Stimulated activated naive CD4-positive, alpha-beta T cell (primary cell): ENCODE measurements around the gene PEBP1.

Experiments
- DNase-seq, 6 experiments: peaks; one replicate each; lab custom pipeline; 2025; lab: John Stamatoyannopoulos, UW

PEBP1 gene

GRCh38 chr12:118193958-118194357, 58.0 kb downstream of the PEBP1 start:
- no peak for DNase-seq
